H7 (cell line): ENCODE results near the gene PSME3IP1. TPM values are rescaled to one million over a fixed set of nuclear protein-coding genes. Genes with fewer than 3 reads are reported as not detected.
"Not testable (repeated sequence)": the region's sequence is repeated elsewhere in the genome, so short reads cannot be mapped to it uniquely, and the experiment has no call there.

Experiments used
- DNase-seq: peaks from one replicate; pipeline ENCODE4 v3.0.0; 2012
- H3K27me3 ChIP-seq: 2 replicates; pipeline ENCODE4 v1.6.0; 2011; ENCODE audit warnings: mild to moderate bottlenecking, low read length; ENCODE audit not compliant: control insufficient read depth, insufficient read depth
- H3K36me3 ChIP-seq: replicated peaks from 2 replicates; pipeline ENCODE4 v1.5.1; 2011; ENCODE audit warnings: low read length; ENCODE audit not compliant: control insufficient read depth, insufficient read depth
- H3K4me3 ChIP-seq: 2 replicates; pipeline ENCODE4 v1.5.1; 2011; ENCODE audit warnings: low read depth, mild to moderate bottlenecking, control low read depth, low read length, moderate library complexity; ENCODE audit not compliant: insufficient read depth
- total RNA-seq: library from RNA; depleted of rRNA; stranded (reverse); fragments of >200 nt; shearing (Covaris generic); gene quantifications from 2 replicates; pipeline ENCODE4 v1.2.3, GENCODE V29; 2014

Gene PSME3IP1
- total RNA-seq, 1 experiment from 2014 or later, result 63.3 TPM

DNA sequence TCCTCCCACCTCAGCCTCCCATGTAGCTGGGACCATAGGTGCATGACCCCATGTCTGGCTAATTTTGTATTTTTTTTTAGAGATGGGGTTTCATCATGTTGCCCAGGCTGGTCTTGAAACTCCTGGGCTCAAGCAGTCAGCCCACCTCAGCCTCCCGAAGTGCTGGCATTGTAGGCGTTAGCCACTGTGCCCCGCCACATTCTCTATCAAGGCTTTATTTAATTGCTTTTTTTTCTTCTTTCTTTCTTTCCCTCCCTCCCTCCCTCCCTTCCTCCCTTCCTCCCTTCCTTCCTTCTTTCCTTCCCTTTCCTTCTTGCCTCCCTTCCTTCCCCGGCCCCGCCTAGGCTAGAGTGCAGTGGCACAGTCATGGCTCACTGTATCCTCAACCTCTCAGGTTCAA is 23.9 kb upstream of the PSME3IP1 start:
- no peak overlapping the region for H3K4me3 ChIP-seq
- H3K27me3 ChIP-seq, result no peaks in the 10 kb centered on the region
- no peak for DNase-seq
- H3K36me3 ChIP-seq, result peaks cover 21% of the 10 kb centered on the region

DNA sequence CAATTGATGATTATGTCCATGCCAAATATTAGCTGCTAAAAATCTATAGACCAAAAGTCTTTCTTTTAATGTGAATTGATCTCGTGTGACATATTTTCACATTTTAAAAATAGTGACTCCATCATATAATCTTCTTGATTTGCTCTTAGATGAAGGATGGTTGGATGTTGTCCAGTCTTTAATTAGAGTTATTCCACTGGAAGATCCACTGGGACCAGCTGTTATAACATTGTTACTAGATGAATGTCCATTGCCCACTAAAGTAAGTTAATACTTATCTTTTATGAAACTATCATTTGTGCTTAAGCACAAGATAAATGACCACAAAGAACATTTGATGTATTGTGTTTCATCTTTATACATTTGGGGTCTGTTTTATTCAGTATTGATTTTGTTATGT is 23.1 kb upstream of the PSME3IP1 start:
- no peak for DNase-seq
- no peaks in the 10 kb centered on the region for H3K27me3 ChIP-seq
- H3K36me3 ChIP-seq, result peaks cover 20% of the 10 kb centered on the region
- no peak overlapping the region for H3K4me3 ChIP-seq

DNA sequence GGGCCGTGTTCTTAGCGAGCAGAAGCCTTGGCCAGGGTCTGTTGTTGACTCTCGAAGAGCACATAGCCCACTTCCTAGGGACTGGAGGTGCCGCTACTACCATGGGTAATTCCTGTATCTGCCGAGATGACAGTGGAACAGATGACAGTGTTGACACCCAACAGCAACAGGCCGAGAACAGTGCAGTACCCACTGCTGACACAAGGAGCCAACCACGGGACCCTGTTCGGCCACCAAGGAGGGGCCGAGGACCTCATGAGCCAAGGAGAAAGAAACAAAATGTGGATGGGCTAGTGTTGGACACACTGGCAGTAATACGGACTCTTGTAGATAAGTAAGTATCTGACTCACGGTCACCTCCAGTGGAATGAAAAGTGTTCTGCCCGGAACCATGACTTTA is 18.8 kb upstream of the PSME3IP1 start:
- Histone ChIP-seq H3K4me3 (no peak overlapping the region), H3K36me3 (peaks cover 15% of the 10 kb centered on the region), H3K27me3 (no peaks in the 10 kb centered on the region)
- peak; percentile 53 for DNase-seq

DNA sequence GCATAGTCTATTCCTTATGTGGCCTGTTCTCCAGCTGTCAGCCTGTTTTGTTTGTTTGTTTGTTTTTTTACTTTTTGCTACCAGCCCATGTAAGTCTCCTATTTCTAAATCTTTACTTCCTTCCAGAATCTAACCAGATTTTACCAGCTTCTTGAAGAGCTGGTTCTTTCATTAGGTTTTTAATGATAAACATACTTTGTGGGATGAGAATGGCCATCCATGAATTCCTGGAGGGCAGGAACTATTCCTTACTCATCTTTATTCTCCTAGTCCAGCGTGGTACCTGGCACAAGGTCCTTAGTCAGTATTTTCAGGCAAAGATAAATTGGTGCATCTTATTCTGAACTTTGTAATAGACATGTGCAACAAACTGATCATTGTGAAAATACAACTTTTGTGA is 17.6 kb upstream of the PSME3IP1 start:
- H3K4me3 ChIP-seq, result no peak overlapping the region
- H3K36me3 ChIP-seq, result peaks cover 14% of the 10 kb centered on the region
- no peak for DNase-seq
- H3K27me3 ChIP-seq, result no peaks in the 10 kb centered on the region

DNA sequence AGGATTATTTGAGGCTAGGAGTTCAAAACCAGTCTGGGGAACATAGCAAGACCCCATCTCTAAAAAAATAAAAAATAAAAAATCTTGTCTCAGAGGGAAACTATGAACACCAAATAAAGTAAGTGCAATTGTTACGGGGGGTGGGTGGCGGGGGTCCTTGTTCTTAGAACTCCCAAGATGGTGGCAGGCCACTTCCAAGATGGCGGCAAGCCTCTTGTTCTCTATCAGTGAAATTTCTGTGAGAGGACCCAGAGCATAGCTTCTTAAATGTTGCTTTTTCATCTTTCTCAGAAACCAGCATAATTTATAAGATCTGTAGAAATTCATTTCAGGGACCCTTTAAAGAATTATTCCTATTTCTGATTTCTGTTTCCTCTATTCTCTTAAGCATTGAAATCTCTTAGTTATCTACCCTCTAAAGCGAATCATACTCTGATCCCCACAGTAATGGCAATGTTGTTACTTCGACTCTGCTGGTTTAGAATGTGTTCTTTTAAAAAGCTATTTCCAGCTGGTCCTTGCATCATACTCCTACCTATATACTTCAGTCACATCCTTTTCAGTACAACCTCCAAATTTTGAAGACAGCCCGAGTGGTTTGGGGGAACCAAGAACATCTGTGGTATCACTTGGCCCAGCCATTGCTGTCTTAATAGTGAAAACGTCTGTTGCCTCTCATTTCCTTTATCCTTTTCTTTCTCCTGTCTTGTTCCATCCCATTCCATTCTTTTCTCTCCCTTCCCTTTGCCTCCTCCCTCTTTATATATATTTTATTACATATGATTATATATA is 16.5 kb upstream of the PSME3IP1 start:
- Histone ChIP-seq H3K36me3 (peaks cover 11% of the 10 kb centered on the region), H3K27me3 (no peaks in the 10 kb centered on the region), H3K4me3 (no peak overlapping the region)
- no peak for DNase-seq

DNA sequence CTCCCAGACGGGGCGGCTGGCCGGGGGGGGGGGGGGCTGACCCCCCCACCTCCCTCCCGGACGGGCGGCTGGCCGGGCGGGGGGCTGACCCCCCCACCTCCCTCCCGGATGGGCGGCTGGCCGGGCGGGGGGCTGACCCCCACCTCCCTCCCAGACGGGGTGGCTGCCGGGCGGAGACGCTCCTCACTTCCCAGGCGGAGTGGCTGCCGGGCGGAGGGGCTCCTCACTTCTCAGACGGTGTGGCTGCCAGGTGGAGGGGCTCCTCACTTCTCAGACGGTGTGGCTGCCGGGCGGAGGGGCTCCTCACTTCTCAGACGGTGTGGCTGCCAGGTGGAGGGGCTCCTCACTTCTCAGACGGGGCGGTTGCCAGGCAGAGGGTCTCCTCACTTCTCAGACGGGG is 15.1 kb upstream of the PSME3IP1 start:
- H3K4me3 ChIP-seq, DNase-seq, H3K36me3 ChIP-seq, H3K27me3 ChIP-seq: not testable (repeated sequence)

DNA sequence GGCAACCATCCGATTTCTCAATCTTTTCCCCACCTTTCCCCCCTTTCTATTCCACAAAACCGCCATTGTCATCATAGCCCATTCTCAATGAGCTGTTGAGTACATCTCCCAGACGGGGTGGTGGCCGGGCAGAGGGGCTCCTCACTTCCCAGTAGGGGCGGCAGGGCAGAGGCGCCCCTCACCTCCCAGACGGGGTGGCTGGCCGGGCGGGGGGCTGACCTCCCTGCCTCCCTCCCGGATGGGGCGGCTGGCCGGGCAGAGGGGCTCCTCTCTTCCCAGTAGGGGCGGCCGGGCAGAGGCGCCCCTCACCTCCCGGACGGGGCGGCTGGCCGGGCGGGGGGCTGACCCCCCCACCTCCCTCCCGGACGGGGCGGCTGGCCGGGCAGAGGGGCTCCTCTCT is 14.5 kb upstream of the PSME3IP1 start:
- H3K4me3 ChIP-seq, H3K36me3 ChIP-seq, H3K27me3 ChIP-seq, DNase-seq: not testable (repeated sequence)

DNA sequence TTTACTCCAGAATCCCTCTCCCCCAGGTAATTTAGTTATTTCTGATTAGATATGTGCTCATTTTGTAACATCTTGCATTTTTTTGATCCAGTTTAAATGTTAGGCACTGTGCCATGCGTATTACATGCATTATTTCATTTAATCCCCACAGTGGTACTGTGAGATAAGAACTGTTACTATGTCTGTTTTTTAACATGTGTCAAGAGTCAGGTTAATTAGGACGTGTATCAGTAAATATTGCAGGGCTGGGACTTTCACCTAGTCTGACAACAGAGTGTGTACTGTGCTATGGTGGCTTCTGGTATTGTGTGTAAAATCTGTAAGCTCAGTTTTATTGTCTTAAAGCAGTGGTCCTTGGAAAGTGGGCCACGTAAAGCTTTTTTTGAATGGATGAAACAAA is 10.9 kb upstream of the PSME3IP1 start:
- no peaks in the 10 kb centered on the region for H3K36me3 ChIP-seq
- no peaks in the 10 kb centered on the region for H3K27me3 ChIP-seq
- no peak overlapping the region for H3K4me3 ChIP-seq
- no peak for DNase-seq

DNA sequence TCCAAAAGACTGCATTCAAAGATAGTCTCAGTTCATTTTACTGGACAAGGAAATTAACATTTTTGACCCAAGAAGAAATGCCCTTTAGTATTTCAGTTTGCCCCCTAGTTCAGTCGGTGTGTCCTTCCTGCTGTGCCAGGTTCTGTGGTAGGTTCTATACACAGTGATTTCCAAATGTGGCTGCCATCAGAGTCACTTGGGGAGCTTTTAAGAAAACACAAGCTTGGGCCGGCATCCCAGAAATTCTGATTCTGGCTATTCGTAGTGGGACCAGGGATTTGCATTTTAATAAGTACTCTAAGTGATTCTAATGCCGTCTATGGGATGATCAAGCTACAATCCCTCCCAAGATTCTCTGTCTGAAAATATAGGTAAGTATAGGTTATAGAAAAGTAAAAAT is 10.4 kb upstream of the PSME3IP1 start:
- Histone ChIP-seq H3K36me3 (no peaks in the 10 kb centered on the region), H3K4me3 (no peak overlapping the region), H3K27me3 (no peaks in the 10 kb centered on the region)
- DNase-seq, result no peak

DNA sequence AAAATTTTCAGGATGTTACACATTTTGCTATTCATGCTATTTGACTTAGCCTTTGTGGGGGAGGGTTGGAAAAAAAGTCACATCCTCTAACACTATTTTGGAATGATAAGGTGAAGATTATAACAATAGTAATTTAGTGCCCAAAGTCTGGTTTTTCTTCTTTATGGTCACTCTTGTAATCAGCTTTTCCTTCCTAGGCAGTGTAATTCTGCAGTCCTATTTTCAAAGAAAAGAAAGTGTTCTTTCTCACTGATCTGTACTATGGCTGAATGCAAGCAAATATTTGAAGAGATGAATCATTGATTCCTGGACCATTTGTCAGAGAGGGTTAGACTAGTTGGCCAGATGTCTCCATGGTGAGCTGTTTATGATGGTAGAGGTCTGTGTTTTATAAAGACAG is 8.7 kb upstream of the PSME3IP1 start:
- Histone ChIP-seq H3K36me3 (no peaks in the 10 kb centered on the region), H3K27me3 (no peaks in the 10 kb centered on the region), H3K4me3 (no peak overlapping the region)
- no peak for DNase-seq

DNA sequence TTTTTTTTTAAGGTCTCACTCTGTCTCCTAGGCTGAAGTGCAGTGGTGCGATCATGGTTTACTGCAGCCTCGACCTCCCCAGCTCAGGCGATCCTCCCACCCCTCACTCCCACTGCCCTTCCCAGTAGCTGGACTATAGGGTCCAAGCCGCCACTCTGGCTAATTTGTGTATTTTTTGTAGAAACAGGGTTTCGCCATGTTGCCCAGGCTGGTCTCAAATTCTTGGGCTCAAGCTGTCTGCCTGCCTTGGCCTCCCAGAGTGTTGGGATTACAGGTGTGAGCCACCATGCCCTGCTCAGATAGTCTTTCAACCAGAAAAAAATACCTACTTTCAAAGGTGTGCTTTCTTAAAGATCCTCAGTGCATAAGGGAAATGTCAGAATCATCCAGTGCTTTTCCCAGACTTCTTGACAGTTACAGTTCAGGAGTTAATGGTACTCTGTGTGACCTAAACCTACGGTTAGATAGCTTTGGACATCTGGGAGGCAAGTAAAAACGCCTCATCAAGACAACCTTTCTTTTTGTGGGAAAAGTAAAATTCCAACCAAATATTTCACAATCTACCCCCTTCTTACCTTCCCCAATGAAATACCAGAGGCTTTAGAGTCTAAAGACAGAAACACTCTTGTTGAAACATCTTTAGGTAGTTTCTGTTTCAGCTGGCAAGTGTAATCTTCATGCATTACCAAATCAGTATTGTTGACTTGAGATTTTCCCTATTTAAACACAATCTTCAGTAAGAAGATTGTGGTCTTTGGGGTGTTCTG is 7.1 kb upstream of the PSME3IP1 start:
- no peaks in the 10 kb centered on the region for H3K27me3 ChIP-seq
- H3K4me3 ChIP-seq, result no peak overlapping the region
- DNase-seq, result no peak
- no peaks in the 10 kb centered on the region for H3K36me3 ChIP-seq

DNA sequence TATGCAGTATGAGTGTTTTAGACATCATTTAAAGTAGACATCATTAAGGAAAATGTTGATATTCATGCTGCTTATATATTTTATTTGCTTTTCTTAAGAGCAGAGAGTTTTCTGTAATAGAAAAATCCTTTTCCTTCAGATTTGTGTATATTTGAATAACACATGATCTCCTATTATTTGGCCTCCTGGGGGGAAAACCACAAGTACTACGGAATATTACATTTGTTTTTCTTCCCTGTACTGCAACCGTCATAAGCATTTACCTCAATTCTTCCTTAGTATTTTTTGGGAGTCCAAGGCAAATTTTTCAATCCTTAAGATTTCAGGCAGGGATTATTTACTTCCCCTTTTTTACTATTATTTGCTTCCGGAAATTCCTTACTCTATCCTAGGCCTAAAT is 6.3 kb upstream of the PSME3IP1 start:
- Histone ChIP-seq H3K27me3 (no peaks in the 10 kb centered on the region), H3K4me3 (no peak overlapping the region), H3K36me3 (no peaks in the 10 kb centered on the region)
- DNase-seq, result no peak

DNA sequence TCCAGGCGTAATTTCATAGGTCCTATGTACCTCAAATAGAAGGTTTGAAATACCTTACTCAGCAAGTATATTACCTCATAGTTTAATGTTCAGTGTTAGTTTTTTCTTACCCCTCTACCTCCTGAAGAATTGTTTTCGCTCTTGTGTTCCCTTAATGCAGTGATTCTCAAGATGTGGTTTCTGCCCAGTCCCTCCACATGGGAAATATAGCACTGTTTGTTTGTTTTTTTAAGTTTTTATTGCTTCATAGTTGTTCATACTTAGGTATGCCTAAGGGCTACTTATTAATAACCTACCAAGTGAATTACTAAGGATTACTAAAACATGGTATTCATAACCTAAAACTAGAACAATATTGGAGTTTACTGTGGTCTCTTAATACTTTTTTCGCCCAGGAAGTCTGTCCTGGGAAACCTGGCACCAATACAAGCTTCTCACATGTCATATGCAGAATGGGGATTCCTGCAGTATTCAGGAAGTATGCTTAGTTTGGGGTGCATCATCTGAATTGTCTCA is 5.3 kb upstream of the PSME3IP1 start:
- no peaks in the 10 kb centered on the region for H3K27me3 ChIP-seq
- H3K36me3 ChIP-seq, result no peaks in the 10 kb centered on the region
- no peak for DNase-seq
- no peak overlapping the region for H3K4me3 ChIP-seq

DNA sequence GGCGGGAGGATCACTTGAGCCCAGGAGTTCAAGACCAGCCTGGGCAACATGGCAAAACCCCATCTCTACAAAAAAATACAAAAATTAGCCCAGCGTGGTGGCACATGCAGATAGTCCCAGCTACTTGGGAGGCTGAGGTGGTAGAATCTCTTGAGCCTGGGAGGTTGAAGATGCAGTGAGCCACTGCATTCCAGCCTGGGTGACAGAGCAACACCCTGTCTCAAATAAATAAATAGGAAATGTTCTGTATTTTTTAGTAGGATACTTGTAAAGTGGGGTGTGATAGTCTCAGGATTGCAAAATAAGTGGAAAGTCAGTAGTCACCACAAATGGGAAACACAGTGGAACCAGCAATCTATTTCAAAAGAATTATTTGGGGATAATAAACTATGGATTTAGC is 4.3 kb upstream of the PSME3IP1 start:
- Histone ChIP-seq H3K4me3 (no peak overlapping the region), H3K36me3 (no peaks in the 10 kb centered on the region), H3K27me3 (no peaks in the 10 kb centered on the region)
- DNase-seq, result no peak

DNA sequence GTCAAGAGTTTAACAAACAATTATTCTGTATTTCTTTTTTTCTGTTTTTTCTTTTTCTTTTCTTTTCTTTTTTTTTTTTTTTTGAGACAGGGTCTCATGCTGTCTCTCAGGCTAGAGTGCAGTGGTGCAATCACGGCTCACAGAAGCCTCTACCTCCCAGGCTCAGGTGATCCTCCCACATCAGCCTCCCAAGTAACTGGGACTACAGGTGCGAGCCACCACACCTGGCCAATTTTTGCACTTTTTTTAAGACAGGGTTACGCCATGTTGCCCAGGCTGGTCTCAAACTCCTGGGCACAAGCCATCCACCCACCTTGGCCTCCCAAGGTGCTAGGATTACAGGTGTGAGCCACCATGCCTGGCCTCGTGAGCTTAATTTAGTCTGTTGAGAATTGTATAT is 3.7 kb upstream of the PSME3IP1 start:
- H3K36me3 ChIP-seq, DNase-seq, H3K27me3 ChIP-seq, H3K4me3 ChIP-seq: not testable (repeated sequence)
